HepG2 (cell line): Measurements from ENCODE around the gene UGT8. TPM values are rescaled to one million over a fixed set of nuclear protein-coding genes. Genes with fewer than 3 reads are reported as not detected.

ENCODE experiments used
- MTA1 ChIP-seq: sonication (generic); formaldehyde crosslinking; IDR thresholded peaks from 2 replicates; pipeline ENCODE4 v1.4.0; 2020; ENCODE audit warnings: missing genetic modification reagents, mild to moderate bottlenecking, borderline replicate concordance
- RARA ChIP-seq: IDR thresholded peaks from 2 replicates; pipeline ENCODE4 v1.6.1; 2016; ENCODE audit warnings: missing genetic modification reagents, missing compliant biosample characterization
- ZNF18 ChIP-seq: sonication (generic); formaldehyde crosslinking; IDR thresholded peaks from 2 replicates; pipeline ENCODE4 v1.8.0; 2022; ENCODE audit warnings: mild to moderate bottlenecking, missing genetic modification reagents; ENCODE audit not compliant: insufficient replicate concordance
- ZNF234 ChIP-seq: sonication (generic); formaldehyde crosslinking; conservative IDR thresholded peaks from 2 replicates; pipeline ENCODE4 v1.5.1; 2020; ENCODE audit warnings: mild to moderate bottlenecking, missing genetic modification reagents
- polyA plus RNA-seq, 8 experiments: library from polyadenylated mRNA; depleted of rRNA in 3 of 8; stranded (reverse) in 7 of 8; unstranded in 1 of 8; fragments of >200 nt; fragmentation: Illumina TruSeq in 4 of 8; extraction: Trizol in 4 of 8; gene quantifications; 2 replicates each; pipeline versions ENCODE4 v1.2.1 to v1.2.3, GENCODE V29; 2011 to 2016; ENCODE audit warnings: low read depth in 4 of 8, missing spikeins in 1 of 8, mixed read lengths in 1 of 8; ENCODE audit not compliant: insufficient read depth in 1 of 8
- total RNA-seq, 5 experiments: library from RNA; depleted of rRNA; stranded (reverse); fragments of >200 nt; fragmentation: Illumina TruSeq; extraction: Trizol; gene quantifications; 2 replicates each; pipeline ENCODE4 v1.2.3, GENCODE V29; 2016; ENCODE audit warnings: low read depth in 1 of 5
- TF ChIP-seq, protein P1 (sequence below): sonication (generic); formaldehyde crosslinking; IDR thresholded peaks from 2 replicates; pipeline ENCODE4 v1.9.0; 2021; ENCODE audit warnings: missing genetic modification reagents, borderline replicate concordance
- TF ChIP-seq, protein P2 (sequence below): sonication (generic); formaldehyde crosslinking; IDR thresholded peaks from 2 replicates; pipeline ENCODE4 v1.8.1; 2022; ENCODE audit warnings: mild to moderate bottlenecking, missing genetic modification reagents
- TF ChIP-seq, protein P3 (sequence below): sonication (generic); formaldehyde crosslinking; IDR thresholded peaks from 2 replicates; pipeline ENCODE4 v1.5.0; 2020; ENCODE audit warnings: mild to moderate bottlenecking, missing genetic modification reagents
- TF ChIP-seq, protein P4 (sequence below): sonication (generic); formaldehyde crosslinking; IDR thresholded peaks from 2 replicates; pipeline ENCODE4 v1.4.0; 2020; ENCODE audit warnings: missing genetic modification reagents, borderline replicate concordance

The UGT8 gene
- total and polyA plus RNA-seq, 2 of the 13 experiments (the other 11 are each of a cell fraction or from before 2014, with no cell fraction given): not detected

- TF ChIP-seq, protein P1, sequence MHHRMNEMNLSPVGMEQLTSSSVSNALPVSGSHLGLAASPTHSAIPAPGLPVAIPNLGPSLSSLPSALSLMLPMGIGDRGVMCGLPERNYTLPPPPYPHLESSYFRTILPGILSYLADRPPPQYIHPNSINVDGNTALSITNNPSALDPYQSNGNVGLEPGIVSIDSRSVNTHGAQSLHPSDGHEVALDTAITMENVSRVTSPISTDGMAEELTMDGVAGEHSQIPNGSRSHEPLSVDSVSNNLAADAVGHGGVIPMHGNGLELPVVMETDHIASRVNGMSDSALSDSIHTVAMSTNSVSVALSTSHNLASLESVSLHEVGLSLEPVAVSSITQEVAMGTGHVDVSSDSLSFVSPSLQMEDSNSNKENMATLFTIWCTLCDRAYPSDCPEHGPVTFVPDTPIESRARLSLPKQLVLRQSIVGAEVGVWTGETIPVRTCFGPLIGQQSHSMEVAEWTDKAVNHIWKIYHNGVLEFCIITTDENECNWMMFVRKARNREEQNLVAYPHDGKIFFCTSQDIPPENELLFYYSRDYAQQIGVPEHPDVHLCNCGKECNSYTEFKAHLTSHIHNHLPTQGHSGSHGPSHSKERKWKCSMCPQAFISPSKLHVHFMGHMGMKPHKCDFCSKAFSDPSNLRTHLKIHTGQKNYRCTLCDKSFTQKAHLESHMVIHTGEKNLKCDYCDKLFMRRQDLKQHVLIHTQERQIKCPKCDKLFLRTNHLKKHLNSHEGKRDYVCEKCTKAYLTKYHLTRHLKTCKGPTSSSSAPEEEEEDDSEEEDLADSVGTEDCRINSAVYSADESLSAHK (CRISPR knock-in tag): no peak
- TF ChIP-seq, protein P2, sequence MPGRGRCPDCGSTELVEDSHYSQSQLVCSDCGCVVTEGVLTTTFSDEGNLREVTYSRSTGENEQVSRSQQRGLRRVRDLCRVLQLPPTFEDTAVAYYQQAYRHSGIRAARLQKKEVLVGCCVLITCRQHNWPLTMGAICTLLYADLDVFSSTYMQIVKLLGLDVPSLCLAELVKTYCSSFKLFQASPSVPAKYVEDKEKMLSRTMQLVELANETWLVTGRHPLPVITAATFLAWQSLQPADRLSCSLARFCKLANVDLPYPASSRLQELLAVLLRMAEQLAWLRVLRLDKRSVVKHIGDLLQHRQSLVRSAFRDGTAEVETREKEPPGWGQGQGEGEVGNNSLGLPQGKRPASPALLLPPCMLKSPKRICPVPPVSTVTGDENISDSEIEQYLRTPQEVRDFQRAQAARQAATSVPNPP (CRISPR knock-in tag): no peak
- TF ChIP-seq ZNF18 (CRISPR knock-in tag) (no peak), ZNF234 (CRISPR knock-in tag) (no peak), MTA1 (CRISPR knock-in tag) (no peak), RARA (CRISPR knock-in tag) (no peak)
- TF ChIP-seq, protein P3, sequence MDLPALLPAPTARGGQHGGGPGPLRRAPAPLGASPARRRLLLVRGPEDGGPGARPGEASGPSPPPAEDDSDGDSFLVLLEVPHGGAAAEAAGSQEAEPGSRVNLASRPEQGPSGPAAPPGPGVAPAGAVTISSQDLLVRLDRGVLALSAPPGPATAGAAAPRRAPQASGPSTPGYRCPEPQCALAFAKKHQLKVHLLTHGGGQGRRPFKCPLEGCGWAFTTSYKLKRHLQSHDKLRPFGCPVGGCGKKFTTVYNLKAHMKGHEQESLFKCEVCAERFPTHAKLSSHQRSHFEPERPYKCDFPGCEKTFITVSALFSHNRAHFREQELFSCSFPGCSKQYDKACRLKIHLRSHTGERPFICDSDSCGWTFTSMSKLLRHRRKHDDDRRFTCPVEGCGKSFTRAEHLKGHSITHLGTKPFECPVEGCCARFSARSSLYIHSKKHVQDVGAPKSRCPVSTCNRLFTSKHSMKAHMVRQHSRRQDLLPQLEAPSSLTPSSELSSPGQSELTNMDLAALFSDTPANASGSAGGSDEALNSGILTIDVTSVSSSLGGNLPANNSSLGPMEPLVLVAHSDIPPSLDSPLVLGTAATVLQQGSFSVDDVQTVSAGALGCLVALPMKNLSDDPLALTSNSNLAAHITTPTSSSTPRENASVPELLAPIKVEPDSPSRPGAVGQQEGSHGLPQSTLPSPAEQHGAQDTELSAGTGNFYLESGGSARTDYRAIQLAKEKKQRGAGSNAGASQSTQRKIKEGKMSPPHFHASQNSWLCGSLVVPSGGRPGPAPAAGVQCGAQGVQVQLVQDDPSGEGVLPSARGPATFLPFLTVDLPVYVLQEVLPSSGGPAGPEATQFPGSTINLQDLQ: no peak
- TF ChIP-seq, protein P4, sequence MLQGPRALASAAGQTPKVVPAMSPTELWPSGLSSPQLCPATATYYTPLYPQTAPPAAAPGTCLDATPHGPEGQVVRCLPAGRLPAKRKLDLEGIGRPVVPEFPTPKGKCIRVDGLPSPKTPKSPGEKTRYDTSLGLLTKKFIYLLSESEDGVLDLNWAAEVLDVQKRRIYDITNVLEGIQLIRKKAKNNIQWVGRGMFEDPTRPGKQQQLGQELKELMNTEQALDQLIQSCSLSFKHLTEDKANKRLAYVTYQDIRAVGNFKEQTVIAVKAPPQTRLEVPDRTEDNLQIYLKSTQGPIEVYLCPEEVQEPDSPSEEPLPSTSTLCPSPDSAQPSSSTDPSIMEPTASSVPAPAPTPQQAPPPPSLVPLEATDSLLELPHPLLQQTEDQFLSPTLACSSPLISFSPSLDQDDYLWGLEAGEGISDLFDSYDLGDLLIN (CRISPR knock-in tag): no peak
- TF ChIP-seq, all 625 proteins: peak for 0
Measured at GRCh38 chr4:114606245-114606644, 7.6 kb downstream of the UGT8 start (continued).
